ENCODE measurements around the gene SFPQ.

DNA sequence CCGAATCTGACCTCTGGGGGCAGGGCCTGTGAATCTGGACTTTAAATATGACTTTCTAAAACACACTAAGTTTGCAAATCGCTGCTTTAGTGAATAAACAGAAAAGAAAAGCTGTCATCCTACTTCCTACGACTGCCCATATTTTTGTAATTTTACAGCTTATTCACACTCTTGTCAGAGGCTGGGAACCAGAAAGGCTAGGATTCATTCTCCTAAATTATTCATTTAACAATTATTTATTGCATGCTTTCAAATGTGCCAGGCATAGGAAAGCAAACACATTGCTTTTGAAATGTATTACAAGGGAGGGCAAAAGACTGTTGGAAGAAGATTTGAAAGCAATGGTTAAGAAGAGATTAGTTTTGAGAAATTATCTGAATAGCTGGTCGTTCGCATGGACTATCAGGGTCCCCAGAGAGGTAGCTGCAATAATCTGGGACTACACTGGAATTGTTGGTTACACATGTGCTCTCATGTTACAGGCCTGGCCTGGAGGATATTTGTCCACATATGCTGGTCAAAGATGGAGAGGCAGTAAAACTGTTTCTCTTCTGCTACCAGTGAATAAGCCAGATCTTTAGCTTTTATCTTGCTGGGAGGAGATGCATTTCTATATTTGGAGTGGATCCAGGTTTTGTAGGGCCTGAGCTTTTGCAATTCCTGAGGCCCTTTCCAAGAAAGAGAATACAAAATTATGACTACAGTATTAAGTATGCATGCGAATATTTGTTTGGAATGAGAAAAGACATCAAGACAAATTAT lies 29.6 kb upstream of the SFPQ start:
- TF ChIP-seq, protein P1, sequence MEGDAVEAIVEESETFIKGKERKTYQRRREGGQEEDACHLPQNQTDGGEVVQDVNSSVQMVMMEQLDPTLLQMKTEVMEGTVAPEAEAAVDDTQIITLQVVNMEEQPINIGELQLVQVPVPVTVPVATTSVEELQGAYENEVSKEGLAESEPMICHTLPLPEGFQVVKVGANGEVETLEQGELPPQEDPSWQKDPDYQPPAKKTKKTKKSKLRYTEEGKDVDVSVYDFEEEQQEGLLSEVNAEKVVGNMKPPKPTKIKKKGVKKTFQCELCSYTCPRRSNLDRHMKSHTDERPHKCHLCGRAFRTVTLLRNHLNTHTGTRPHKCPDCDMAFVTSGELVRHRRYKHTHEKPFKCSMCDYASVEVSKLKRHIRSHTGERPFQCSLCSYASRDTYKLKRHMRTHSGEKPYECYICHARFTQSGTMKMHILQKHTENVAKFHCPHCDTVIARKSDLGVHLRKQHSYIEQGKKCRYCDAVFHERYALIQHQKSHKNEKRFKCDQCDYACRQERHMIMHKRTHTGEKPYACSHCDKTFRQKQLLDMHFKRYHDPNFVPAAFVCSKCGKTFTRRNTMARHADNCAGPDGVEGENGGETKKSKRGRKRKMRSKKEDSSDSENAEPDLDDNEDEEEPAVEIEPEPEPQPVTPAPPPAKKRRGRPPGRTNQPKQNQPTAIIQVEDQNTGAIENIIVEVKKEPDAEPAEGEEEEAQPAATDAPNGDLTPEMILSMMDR (IDR thresholded peaks at IDR 0.05), result no peak
- TF ChIP-seq POLR2A (IDR thresholded peaks at IDR 0.05), result no peak
- TF ChIP-seq POLR2AphosphoS5 (IDR thresholded peaks at IDR 0.05), result peak in 3 of 4 donors; percentile 22 to 45 (median 37)
